Ramos (cell line): ENCODE measurements around the gene ADTRP.

Experiments used
- in situ Hi-C: fragments of 300-500 bp; cut with MboI; formaldehyde crosslinking; loops from one replicate; pipeline ENCODE4 v1.14.3; 2022; ENCODE audit warnings: low sequenced_read_pairs; ENCODE audit not compliant: unreplicated experiment

The ADTRP gene

DNA sequence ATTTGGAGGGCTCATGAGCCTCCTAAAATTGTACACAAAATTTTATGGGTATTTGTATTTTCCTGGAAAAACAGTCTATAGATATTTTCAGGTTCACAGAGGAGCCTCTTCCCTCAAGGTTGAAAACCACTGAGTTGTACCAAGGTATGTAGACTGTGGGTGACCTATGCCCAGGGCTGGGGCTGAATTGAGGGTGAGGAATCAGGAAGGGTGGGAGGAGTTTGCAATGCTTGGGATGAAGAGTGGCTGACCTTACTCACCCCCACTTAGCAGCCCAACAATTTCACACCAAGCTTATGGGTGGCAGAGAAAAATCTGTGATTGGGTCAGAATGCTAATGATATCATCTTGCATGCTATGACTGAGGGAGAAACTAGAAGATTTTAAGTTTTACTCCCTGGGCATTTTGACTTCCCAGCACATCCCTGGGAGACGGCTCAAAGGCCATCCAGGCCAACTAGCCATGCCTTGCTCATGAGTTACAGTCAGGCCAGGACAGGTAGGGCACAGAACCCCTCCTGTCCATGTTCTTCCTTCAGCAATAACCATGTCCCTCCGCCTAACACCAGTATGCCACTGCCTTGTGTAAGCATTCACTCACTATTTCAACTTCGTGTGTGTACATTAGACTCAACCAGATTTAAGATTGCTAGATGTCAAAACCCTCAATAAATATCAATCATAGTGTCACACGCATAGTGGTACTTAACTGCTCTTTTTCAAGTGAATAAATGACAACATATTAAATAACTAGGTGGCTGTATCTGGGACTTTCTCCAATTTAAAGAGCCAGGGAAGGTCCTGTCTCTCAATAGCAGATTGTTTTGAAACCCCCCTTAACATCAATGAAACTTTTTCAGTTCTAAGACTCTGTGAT is 16.6 kb downstream of the ADTRP start:
- in situ Hi-C loops = no loop called here

DNA sequence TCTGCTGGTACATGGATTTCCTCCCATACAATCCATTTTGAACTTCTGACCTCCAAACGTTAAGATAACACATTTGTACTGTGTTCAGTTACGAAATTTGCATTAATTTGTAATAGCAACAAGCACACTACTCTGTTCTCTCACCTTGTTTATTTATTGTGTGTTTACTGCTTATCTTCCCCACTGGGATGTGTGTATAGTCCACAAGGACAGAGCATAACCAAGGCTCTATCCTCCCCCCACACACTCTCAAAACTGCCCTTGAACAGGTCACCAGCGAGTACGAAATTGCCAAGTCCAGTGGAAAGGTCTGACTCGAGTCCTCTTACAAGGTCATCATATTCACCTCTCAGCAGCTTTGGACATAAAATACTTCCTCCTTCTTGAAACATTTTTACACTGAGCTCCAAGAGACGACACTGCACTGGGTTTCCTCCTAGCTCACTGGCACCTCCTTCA is 18.6 kb downstream of the ADTRP start:
- in situ Hi-C loops = no loop called here

DNA sequence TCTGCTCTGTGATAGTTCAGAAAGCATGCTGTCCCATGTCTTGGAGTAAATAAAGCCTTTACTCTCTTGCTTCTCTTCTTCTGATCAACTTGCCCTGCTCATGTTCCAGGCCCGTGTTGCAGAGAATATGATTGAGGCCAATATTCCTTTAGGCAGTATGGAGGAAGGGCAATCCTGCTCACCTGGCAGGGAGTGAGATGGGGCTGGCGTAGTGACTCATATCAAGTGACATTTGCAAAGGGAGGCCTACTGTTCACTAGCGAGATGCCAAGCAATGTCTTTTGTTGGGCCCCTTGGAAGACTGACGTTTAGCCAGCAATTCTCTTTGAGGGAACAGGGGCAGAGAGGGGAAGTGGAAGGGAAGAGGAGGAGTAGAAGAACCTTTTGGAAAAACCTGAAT is 19.7 kb downstream of the ADTRP start:
- in situ Hi-C loops = no loop called here

DNA sequence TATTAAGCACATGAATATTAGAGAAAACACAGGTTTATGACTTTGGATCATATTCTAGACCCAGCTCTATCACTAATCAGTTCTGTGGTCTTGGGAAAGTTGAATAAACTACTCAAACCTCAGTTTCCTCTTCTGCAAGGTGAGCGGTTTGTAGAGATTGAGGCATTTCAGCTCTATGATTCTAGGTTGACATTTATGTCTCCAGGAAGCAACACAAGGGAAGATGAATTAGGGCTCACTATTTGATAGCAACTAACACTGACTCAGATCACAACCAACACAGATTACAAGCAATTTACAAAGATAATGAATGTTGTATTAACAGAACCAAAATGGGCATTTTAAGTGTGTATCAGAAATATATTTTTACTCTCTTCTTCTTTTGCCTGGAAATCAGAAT is 21.9 kb downstream of the ADTRP start:
- in situ Hi-C loops = no loop called here

DNA sequence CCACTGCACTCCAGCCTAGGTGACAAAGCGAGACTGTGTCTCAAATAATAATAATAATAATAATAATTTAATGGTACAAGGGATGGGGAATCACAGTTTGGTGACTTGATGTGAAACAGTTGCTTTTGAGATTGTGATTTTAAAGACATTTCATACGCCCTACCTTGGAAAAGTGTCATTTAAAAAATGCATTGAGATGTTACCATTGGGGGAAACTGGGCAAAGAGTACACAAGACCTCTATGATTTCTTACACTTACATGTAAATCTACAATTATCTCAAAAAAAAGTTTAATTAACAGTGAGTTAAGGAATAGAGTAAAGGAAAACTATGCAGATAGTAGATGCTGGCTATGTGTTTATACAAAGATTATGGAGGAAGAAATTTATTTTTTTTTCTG is 22.3 kb downstream of the ADTRP start:
- in situ Hi-C loops = no loop called here

DNA sequence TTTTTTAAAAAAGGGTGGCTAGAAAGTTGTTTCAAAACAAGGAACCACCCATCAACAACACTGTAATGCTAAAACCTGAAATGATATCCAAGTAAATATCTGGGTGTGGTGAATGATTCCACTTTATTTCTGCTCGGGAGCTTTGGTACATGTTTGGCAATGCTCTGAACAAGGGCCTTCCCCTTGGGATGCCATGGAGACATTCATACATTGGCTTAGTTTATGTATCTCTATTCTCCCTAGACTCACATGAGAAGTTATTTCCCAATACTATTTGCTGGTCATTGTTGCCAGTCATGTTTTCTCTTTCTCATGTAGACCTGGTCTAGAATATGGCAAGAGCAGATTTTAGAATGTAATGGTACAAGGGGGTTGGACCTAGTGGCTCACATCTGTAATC is 22.9 kb downstream of the ADTRP start:
- in situ Hi-C loops = no loop called here

DNA sequence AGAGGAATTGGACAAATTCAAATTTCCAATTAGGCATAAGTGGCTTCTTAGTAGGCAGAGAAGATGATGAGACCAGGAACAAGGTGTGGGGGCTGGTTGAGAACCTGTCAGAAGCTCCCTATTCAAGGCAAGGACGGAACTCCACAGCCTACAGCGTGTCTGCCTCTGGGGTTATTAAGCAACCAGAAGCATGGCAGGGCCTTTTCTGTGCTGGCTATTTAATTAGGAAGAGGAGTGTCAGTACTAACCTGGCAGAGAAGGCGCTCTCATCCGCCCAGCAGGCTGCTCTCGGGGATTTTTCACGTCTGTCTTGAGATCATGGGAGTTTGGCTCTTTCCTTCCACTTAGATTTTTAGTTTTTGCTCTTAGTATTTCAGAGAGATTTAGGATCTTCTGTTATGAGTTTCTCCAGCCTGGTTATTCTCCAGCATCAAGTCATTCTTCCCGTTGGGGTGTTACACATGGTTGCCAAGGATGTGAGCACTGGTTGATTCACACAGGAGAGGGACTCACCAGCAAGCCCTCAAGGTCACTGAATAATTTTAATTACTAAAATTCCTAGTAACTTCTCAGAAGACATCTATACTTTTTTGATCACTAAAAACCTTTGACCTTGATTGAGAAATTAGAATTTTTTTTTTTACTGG is 23.9 kb downstream of the ADTRP start:
- in situ Hi-C loops = no loop called here

DNA sequence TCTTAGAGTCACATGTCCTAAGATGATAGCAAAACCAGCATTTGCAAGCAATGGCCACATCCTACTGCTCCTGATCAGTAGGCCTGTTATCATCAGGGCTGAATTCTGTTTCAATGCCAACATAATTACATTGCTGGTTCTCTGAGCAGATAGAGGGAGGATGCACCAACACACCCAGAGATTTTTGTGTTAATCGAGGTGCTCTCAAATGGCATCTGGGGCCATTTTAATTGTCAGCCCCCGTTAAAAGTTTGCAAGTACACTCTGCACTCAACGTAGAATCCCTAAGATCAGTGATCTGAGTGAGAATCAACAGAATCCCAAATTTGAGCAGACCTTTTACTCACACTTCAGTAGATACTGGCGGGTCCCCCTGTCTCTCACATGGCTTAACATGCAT is 24.8 kb downstream of the ADTRP start:
- in situ Hi-C loops = no loop called here

DNA sequence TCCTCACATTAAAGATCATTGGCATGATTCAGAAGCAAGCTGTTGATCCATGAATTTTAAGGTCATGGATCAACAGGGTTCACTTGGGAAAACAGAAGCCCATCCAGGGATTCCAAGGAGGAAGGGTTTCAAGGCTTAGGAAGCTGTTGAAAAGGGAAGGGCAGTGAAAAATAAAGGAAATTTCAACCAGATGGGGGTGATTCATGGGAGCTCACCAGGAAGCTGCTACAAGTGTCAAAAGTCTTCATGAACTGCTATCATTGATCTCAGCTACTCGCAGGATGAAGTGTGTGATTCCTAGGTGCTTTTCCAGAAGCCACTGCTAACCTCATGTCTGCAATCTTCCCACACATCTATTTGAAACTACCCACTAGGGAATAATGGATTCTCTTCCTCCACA is 26.2 kb downstream of the ADTRP start:
- in situ Hi-C loops = no loop called here

DNA sequence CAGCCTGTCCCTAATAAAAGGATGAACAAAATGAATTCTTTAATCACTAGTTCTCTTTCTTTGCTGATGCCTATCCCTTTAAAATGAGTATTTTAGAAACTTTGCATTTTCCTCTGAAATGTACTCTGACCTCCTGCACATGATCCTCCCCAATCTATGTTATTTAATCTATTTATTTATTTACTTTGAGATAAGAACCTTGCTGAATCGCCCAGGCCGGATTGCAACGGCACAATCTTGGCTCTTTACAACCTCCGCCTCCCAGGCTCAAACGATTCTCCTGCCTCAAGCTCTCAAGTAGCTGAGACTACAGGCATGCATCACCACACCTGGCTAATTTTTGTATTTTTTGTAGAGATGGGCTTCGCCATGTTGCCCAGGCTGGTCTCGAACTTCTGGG is 27.9 kb downstream of the ADTRP start:
- in situ Hi-C loops = no loop called here

DNA sequence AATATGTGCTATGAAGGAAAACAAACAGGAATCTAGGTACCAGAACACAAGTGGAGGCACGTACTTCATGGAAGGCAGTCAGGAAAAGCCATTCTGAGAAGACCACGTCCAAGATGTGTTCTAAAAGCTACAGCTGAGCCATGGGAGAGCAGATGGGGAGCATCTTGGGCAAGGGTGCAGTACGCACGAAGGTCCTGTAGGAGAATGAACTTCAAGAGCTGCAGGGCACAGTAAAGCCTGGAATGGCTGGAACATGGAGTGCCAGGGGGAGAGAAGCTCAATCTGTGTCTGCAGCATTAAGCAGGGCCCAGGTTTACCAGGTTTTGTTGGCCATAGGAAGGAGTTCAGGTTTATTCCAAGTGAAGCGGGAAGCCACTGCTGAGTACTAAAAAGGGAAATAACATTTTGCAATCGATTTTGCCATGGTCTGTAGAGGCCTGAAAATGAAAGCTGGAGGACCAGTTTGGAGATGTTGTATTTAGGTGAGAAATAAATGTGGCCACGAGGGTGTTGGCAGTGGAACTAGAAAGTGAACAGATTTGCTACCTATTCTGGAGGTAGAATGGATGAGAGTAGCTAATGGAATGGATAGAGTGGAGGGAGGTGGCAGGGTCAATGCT is 29.9 kb downstream of the ADTRP start:
- in situ Hi-C loops = no loop called here

DNA sequence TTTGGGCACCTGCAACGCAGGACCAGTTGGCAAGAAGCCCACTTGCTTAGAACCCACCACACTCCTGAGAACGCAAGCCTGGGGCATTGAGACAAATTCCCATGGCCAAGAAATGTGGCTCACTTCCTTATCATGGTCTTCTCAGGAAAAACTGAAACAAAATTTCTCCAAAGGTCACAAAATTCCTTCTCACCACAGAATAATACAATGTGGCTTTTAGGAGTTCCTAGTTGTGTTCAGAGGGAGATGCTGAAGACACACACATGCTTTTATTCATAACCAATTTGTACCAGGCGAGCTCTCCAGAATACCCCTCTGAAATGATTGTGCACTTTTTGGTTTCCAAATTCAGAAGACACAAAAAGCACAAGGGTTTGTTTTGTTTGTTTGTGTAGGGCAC is 31.6 kb downstream of the ADTRP start:
- in situ Hi-C loops = no loop called here

DNA sequence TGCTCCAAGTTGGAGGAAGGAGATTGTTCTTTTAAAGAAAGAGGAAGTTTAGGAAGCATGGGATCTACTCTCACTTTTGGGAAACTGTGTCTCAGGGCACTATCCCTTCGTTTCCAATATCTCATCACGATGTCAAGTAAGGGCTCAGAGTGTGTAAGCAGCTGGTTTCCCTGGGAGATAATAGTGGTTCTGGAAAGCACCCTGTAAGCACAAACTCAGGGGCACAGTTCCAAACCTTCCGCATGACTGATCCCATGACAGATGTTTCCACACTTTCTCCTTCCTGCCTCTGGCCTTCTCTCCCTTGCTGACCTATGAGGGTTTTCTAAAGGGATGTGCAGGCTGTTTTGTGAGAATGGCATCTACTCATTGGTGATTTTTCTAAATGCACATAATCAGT is 33.9 kb downstream of the ADTRP start:
- in situ Hi-C loops = no loop called here

DNA sequence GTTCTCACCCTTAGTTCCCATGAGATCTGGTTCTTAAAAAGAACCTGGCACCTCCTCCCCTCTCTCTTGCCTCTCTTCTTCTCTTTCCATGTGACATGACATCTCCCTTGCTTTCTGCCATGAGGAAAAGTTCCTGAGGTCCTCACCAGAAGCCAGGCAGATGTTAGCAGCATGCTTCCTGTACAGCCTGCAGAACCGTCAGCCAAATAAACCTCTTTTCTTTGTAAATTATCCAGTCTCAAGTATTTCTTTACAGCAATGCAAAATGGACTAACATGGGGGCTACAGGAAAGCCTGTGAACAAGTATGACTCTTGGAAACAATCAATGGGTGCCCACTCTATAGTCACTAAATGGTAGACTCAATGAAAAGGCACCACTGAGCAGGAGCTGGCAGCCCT is 34.5 kb downstream of the ADTRP start:
- in situ Hi-C loops = no loop called here

DNA sequence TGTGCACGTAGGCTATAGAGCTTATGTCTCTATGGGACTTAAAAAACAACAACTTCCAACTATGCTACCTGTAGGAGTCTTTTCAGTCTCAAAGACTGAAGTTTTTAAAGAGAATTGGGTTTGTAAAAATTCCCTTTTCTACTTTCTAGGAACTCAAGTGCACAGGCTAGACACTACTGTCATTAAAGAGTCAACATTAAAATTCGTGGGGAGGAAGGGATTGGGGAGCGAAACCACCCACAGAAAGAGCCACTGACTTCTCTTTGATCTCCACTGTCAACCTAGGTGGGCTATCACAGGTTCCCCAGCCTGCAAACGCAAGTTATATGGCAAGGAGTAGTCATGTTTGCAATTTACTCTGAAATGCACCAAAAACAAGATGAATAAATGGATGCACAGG is 37.7 kb downstream of the ADTRP start:
- in situ Hi-C loops = no loop called here

DNA sequence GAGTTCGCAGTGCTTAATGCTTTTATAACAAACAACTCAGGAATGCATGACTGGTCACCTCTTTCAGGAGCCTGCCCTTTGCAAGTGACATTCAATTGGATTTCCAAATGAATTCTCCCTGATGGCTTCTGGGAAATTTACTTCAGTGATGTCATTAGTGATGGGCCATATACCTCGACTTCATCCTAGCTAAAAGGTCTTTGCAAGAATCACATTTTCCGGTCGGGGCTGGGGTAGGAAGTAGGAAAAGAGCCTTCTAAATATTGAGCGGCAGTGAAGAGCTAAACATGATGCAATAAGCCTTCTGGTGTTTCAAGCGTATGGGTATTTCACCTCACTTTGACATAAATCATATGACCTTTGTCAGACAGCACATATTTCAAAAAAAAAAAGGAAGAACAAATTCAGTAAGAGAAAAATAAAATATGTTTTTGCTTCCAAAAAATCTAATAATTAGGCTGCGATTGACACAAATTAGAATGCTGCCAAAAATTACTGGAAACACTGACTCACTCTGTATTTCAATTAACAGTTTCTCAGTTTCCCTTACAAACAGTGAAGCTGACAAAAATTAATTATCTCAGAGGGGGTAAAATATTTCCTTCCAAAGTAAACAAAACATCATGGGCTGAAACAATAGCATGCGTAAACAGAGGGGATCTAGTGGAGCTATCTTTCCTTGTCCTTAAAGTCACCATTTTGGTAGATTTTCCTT is 39.8 kb downstream of the ADTRP start:
- in situ Hi-C loops = no loop called here

DNA sequence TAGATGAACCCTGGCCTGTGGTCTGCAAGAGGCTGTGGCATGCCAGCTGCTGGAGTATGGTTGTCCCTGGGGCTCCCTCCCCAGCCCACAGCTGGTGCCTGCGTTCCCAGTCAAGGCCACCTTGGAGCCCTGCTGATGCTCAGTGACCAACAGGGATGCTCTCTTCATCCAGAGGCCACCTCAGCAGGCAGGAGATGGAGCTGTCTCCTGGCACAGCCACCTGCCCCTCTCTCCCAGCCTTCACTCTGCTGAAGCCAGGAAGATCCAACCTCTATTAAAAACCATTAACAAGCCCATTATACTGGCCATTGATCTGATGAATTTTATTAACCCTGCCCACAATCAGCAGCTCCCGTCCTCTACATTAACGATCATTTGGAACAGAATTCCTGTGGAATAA is 40.4 kb downstream of the ADTRP start:
- in situ Hi-C loops = no loop called here

DNA sequence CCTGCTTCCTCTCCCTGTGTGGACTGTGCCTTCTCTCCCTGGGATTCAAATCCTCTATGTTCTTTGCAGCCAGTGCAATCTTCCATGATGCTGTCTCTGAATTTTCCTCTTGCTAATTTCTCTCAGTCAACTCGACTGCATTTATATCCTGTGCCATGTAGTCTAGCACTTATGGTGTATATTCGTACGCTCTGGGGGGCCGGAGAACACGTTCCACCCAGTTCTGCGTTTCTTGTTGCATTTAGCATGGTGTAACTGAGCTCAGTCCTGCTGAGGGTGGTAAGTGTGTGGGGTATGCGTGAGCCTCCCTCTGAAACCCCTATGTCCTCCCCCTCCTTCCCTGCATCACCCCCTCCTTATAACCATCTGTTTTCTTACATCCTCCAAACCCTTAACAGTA is 42.0 kb downstream of the ADTRP start:
- in situ Hi-C loops = no loop called here

DNA sequence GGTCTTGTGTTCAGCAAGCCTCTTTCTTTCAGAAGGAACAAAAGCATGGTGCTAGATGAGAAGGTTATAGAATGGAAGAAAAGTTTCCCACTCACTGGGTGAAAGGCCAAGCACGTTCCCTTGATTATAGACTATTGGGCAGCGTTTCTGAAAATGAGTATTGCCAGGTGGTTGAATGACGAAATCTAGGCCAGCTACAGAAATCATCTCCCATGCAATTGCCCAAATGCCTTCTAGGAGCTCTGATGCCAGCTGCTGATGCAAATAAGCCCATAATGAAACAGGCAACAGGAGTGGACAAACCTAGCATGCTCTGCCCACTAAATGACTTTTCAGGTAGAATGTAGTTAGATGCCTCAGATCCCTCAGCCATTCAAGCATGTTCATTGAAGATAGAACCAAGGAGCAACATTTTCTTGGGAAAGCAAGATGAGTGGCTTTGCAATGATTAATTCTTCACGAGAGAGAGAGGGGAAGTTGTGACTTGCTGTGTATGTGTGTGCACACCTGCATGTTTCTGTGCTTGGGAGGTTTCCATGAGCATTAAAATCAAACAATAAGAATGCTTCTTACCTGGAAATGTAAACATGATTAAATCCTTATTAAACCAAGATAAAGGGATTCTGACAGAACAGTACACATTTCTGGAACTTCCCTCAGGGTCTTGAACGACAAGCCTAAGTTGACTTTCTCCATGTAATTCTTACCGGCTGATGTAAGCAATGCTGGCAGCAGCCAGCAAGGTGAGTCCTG is 43.6 kb downstream of the ADTRP start:
- in situ Hi-C loops = no loop called here

DNA sequence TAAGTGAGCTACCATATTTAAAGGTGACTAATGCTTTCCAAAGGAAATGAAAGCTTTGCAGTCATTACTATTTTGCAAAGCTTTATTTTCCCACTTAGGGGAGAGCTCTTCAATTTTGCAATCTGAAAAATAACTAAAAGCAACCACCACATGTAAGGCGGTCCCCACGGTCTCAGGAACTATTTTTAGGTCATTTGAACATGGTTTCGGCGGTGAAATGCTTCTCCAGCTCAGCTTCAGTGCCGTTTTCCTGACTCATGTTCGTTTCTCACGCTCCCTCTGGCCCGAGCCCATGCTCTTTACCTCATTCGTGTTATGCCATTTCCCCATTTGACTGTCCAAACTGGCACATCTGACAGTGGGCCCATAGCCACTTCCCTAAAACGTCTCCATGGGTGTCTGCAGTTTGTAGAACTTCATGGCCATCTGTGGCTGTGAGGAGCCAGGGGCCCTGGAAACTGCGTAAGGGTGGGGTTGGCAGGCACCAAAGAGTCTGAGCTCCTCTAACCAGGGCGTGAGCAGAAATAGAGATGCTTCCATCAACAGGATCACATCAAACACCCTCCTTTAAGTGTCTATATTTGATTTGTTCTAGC is 46.5 kb downstream of the ADTRP start:
- in situ Hi-C loops = no loop called here
